HL-60 (cell line): ENCODE measurements around the gene STAT5B.

ENCODE experiments used
- DNase-seq, 2 experiments: peaks; one replicate each; pipeline ENCODE4 v3.0.0-alpha.2; 2010 to 2020; ENCODE audit warnings: low read depth in 1 of 2, low spot score in 1 of 2
- H3K27ac ChIP-seq: fragments of 250-450 bp; sonication (Bioruptor Pico); replicated peaks from 2 replicates; pipeline ENCODE4 v1.5.1; 2020; ENCODE audit warnings: mild to moderate bottlenecking, moderate library complexity
- H3K27me3 ChIP-seq: fragments of 250-450 bp; sonication (Bioruptor Pico); 2 replicates; pipeline ENCODE4 v1.5.1; 2021; ENCODE audit warnings: mild to moderate bottlenecking, moderate library complexity; ENCODE audit not compliant: insufficient read depth, poor library complexity, severe bottlenecking
- H3K4me3 ChIP-seq: replicated peaks from 2 replicates; pipeline ENCODE4 v1.5.1; 2011; ENCODE audit warnings: mild to moderate bottlenecking, control low read depth, low read length; ENCODE audit not compliant: insufficient read depth
- GABPA ChIP-seq: IDR thresholded peaks from 2 replicates; pipeline ENCODE4 v1.6.1; 2012; ENCODE audit warnings: low read depth
- POLR2AphosphoS5 ChIP-seq: IDR thresholded peaks from 2 replicates; pipeline ENCODE4 v1.6.1; 2012; ENCODE audit warnings: low read depth
- REST ChIP-seq: IDR thresholded peaks from 2 replicates; pipeline ENCODE4 v1.6.1; 2012; ENCODE audit warnings: low read depth; ENCODE audit not compliant: insufficient replicate concordance
- SPI1 ChIP-seq: IDR thresholded peaks from 2 replicates; pipeline ENCODE4 v1.6.1; 2012; ENCODE audit warnings: low read depth, mild to moderate bottlenecking, borderline replicate concordance
- TF ChIP-seq, protein P1 (sequence below): IDR thresholded peaks from one replicate; pipeline ENCODE4 v1.5.1; 2011; ENCODE audit warnings: low read length, control low read depth, inconsistent platforms; ENCODE audit not compliant: insufficient read depth

Gene STAT5B

DNA sequence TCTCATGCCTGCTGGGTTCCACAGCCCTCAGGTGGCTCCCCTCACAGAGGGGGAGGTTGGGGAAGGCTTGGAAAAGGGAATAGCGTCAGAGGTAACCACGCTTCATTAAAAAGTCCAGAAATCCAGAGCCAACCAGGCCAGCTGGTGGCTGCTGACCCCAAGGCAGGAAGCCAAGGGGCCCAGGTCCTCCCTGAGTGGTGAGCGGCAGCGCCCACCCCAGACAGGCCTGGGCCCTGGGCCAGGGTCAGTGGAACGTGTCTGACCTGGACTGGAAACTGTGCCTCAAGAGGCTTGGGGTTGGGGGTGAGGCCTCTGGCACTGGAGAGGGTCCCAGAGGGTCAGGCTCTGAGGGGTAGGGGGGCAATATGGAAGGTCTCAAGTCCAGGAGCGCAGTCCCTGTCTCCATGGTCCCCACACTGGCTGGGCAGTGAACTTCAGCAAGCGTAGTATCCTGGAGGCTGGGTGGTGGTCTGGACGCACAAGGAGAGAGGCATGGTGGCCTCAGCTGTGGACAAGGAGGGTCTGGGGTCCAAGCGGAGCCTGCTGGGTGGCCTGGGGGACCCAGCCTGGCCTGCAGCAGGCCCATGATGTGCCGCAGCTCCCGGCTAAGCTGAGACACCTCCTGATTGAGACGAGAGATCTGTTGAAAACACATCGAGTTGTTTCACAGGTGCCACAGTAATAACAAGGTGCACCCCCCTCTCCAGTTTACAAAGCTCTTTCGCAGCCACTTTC, 116.2 kb downstream of the STAT5B start:
- DNase-seq, result no peak
- Histone ChIP-seq H3K27ac (no peak overlapping the region), H3K4me3 (no peak overlapping the region), H3K27me3 (no peaks in the 10 kb centered on the region)
- TF ChIP-seq, protein P1, sequence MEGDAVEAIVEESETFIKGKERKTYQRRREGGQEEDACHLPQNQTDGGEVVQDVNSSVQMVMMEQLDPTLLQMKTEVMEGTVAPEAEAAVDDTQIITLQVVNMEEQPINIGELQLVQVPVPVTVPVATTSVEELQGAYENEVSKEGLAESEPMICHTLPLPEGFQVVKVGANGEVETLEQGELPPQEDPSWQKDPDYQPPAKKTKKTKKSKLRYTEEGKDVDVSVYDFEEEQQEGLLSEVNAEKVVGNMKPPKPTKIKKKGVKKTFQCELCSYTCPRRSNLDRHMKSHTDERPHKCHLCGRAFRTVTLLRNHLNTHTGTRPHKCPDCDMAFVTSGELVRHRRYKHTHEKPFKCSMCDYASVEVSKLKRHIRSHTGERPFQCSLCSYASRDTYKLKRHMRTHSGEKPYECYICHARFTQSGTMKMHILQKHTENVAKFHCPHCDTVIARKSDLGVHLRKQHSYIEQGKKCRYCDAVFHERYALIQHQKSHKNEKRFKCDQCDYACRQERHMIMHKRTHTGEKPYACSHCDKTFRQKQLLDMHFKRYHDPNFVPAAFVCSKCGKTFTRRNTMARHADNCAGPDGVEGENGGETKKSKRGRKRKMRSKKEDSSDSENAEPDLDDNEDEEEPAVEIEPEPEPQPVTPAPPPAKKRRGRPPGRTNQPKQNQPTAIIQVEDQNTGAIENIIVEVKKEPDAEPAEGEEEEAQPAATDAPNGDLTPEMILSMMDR, result no peak
- TF ChIP-seq REST (no peak), POLR2AphosphoS5 (no peak), SPI1 (no peak), GABPA (no peak)

GRCh38 chr17:42155614-42156045, 120.6 kb downstream of the STAT5B start:
- no peak overlapping the region for H3K4me3 ChIP-seq
- TF ChIP-seq SPI1 (no peak), REST (no peak), POLR2AphosphoS5 (no peak), GABPA (no peak)
- TF ChIP-seq, protein P1, result no peak
- no peaks in the 10 kb centered on the region for H3K27me3 ChIP-seq
- no peak for DNase-seq
- peak overlapping the region; percentile 72 for H3K27ac ChIP-seq

DNA sequence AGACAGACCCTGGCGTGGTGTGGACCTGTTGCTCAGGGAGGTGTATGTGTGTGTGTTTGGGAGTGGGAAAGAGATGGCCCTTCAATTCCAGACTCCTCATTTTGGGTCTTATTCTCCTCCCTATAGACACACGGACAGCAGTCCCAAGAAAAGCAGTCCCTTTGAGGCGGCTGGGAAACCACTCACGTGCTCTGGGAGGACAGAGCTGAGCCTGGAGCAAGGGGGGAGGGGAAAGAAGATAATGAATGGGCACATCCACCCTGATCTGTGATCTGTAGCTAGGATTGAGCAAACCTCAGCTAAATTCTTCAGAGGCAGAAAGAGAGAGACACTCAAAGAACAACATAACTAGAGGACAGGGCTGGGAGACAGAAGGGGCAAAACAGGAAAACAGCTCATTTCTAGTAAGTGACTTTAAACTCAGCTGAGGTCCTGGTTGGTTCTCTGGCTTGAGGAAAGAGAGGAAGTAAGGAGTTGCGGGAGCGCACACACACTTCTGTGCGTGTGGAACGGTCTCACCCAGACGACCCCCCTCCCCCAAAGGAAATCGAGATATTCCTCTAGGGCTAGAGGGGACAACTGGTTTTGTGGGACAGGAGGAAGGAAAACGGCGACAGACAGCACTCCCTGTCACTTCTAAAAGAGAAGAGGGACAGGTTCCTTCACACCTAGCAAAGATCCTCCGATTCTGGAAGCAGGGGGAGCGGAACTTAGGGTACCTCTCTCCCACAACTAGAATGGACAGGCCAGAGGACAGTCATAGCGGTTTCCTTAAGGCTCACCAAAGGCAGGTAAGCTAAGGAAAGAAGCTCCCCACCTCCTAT, 122.1 kb downstream of the STAT5B start:
- Histone ChIP-seq H3K4me3 (peak overlapping the region; percentile 85), H3K27me3 (no peaks in the 10 kb centered on the region), H3K27ac (peak overlapping the region; percentile 86)
- TF ChIP-seq POLR2AphosphoS5 (no peak; the same call in 1 of the 2 replicates), SPI1 (peak; percentile 82)
- peak; percentile 49 to 74 for DNase-seq
